Measurements from ENCODE around the gene KCNK5.

KCNK5 gene

GRCh38 chr6:39228992-39229767 is at the start of gene KCNK5:
TSS of gene KCNK5 (minus strand) at chr6:39229475. CDS start at chr6:39229111, 364 bp downstream.
- no peak for DNase-seq

GRCh38 chr6:39276379-39276995 is 47.2 kb upstream of the KCNK5 start:
- no peak for DNase-seq

- no peak for DNase-seq
Measured at GRCh38 chr6:39274903-39275302, 45.6 kb upstream of the KCNK5 start.

- no peak for DNase-seq
Measured at GRCh38 chr6:39274471-39274870, 45.2 kb upstream of the KCNK5 start.

- no peak for DNase-seq
Measured at GRCh38 chr6:39273406-39273821, 44.1 kb upstream of the KCNK5 start.

GRCh38 chr6:39269961-39270360 is 40.7 kb upstream of the KCNK5 start:
- no peak for DNase-seq

GRCh38 chr6:39268721-39269120 is 39.4 kb upstream of the KCNK5 start:
- DNase-seq = no peak

GRCh38 chr6:39268171-39268570 is 38.9 kb upstream of the KCNK5 start:
- no peak for DNase-seq

GRCh38 chr6:39266782-39267355 is 37.6 kb upstream of the KCNK5 start:
- DNase-seq = no peak

GRCh38 chr6:39266375-39266774 is 37.1 kb upstream of the KCNK5 start:
- DNase-seq = no peak

- no peak for DNase-seq
Measured at GRCh38 chr6:39263303-39264037, 34.2 kb upstream of the KCNK5 start.

- DNase-seq = no peak
Measured at GRCh38 chr6:39261751-39262150, 32.5 kb upstream of the KCNK5 start.

- no peak for DNase-seq
Measured at GRCh38 chr6:39260953-39261352, 31.7 kb upstream of the KCNK5 start.

GRCh38 chr6:39260456-39260855 is 31.2 kb upstream of the KCNK5 start:
- DNase-seq = no peak

- no peak for DNase-seq
Measured at GRCh38 chr6:39256294-39256940, 27.1 kb upstream of the KCNK5 start.

GRCh38 chr6:39254999-39255535 is 25.8 kb upstream of the KCNK5 start:
- no peak for DNase-seq

- no peak for DNase-seq
Measured at GRCh38 chr6:39251406-39251805, 22.1 kb upstream of the KCNK5 start.

GRCh38 chr6:39250507-39250906 is 21.2 kb upstream of the KCNK5 start:
- DNase-seq = no peak

GRCh38 chr6:39249278-39249677 is 20.0 kb upstream of the KCNK5 start:
- no peak for DNase-seq

- DNase-seq = no peak
Measured at GRCh38 chr6:39247667-39248194, 18.5 kb upstream of the KCNK5 start.

GRCh38 chr6:39243809-39244208 is 14.5 kb upstream of the KCNK5 start:
- DNase-seq = no peak

GRCh38 chr6:39240155-39240757 is 11.0 kb upstream of the KCNK5 start:
- no peak for DNase-seq
